Activated naive CD8-positive, alpha-beta T cell treated with anti-CD3 and anti-CD28 coated beads, Interleukin-2, amount 50 U/mL, for 24 hours (primary cell): ENCODE measurements around the gene COL23A1.

ENCODE experiments used
- ATAC-seq: fragments of 150-1000 bp; cut with Tn5 transposase; one replicate; pipeline ENCODE4 v1.10.0; 2021
- DNase-seq: peaks from one replicate; pipeline ENCODE4 v3.0.0; 2021
- H3K27ac Mint-ChIP-seq: one replicate; pipeline ENCODE4 v1.8.0; 2021; ENCODE audit warnings: mild to moderate bottlenecking, mixed read lengths
- H3K27me3 Mint-ChIP-seq: one replicate; pipeline ENCODE4 v1.8.0; 2021; ENCODE audit warnings: mixed read lengths
- H3K36me3 Mint-ChIP-seq: one replicate; pipeline ENCODE4 v1.8.0; 2021; ENCODE audit warnings: low read depth, mixed read lengths
- H3K4me1 Mint-ChIP-seq: one replicate; pipeline ENCODE4 v1.8.0; 2021; ENCODE audit warnings: mixed read lengths
- H3K4me3 Mint-ChIP-seq: one replicate; pipeline ENCODE4 v1.8.0; 2021; ENCODE audit warnings: mild to moderate bottlenecking, moderate library complexity, mixed read lengths
- H3K9me3 Mint-ChIP-seq: one replicate; pipeline ENCODE4 v1.8.0; 2021; ENCODE audit warnings: mixed read lengths

Gene COL23A1

GRCh38 chr5:178287091-178287790, 303.0 kb downstream of the COL23A1 start:
- Mint-ChIP-seq H3K9me3 (peaks cover 12% of the 10 kb centered on the region), H3K27ac (no peak overlapping the region), H3K27me3 (peaks cover 3% of the 10 kb centered on the region), H3K4me3 (no peak overlapping the region), H3K4me1 (no peaks in the 10 kb centered on the region), H3K36me3 (no peaks in the 10 kb centered on the region)
- no peak for DNase-seq
- no peak for ATAC-seq

GRCh38 chr5:178286226-178287090, 303.7 kb downstream of the COL23A1 start:
- DNase-seq (no peak), ATAC-seq (no peak)
- H3K4me1 Mint-ChIP-seq = no peaks in the 10 kb centered on the region
- no peak overlapping the region for H3K27ac Mint-ChIP-seq
- H3K9me3 Mint-ChIP-seq = peaks cover 12% of the 10 kb centered on the region
- no peaks in the 10 kb centered on the region for H3K36me3 Mint-ChIP-seq
- H3K4me3 Mint-ChIP-seq = no peak overlapping the region
- no peaks in the 10 kb centered on the region for H3K27me3 Mint-ChIP-seq

- H3K36me3 Mint-ChIP-seq = no peaks in the 10 kb centered on the region
- no peak overlapping the region for H3K4me3 Mint-ChIP-seq
- no peaks in the 10 kb centered on the region for H3K4me1 Mint-ChIP-seq
- H3K27me3 Mint-ChIP-seq = no peaks in the 10 kb centered on the region
- DNase-seq = no peak
- H3K9me3 Mint-ChIP-seq = peaks cover 12% of the 10 kb centered on the region
- no peak for ATAC-seq
- no peak overlapping the region for H3K27ac Mint-ChIP-seq
These were observed 304.6 kb downstream of the COL23A1 start for GRCh38 chr5:178285399-178286225.

GRCh38 chr5:178284996-178285395, 305.2 kb downstream of the COL23A1 start:
- no peak overlapping the region for H3K27ac Mint-ChIP-seq
- H3K4me1 Mint-ChIP-seq = no peaks in the 10 kb centered on the region
- no peak overlapping the region for H3K4me3 Mint-ChIP-seq
- DNase-seq = no peak
- peaks cover 12% of the 10 kb centered on the region for H3K9me3 Mint-ChIP-seq
- H3K27me3 Mint-ChIP-seq = no peaks in the 10 kb centered on the region
- ATAC-seq = no peak
- H3K36me3 Mint-ChIP-seq = no peaks in the 10 kb centered on the region

- Mint-ChIP-seq H3K9me3 (peaks cover 12% of the 10 kb centered on the region), H3K27me3 (peaks cover 1% of the 10 kb centered on the region), H3K27ac (no peak overlapping the region), H3K36me3 (no peaks in the 10 kb centered on the region), H3K4me3 (no peak overlapping the region), H3K4me1 (peaks cover 3% of the 10 kb centered on the region)
- no peak for DNase-seq
- no peak for ATAC-seq
These were observed 306.0 kb downstream of the COL23A1 start for GRCh38 chr5:178284093-178284675.

GRCh38 chr5:178283520-178283919, 306.7 kb downstream of the COL23A1 start:
- no peak overlapping the region for H3K4me3 Mint-ChIP-seq
- no peak for ATAC-seq
- H3K27me3 Mint-ChIP-seq = peaks cover 1% of the 10 kb centered on the region
- peaks cover 3% of the 10 kb centered on the region for H3K4me1 Mint-ChIP-seq
- no peak for DNase-seq
- no peak overlapping the region for H3K27ac Mint-ChIP-seq
- H3K9me3 Mint-ChIP-seq = peaks cover 12% of the 10 kb centered on the region
- H3K36me3 Mint-ChIP-seq = no peaks in the 10 kb centered on the region

GRCh38 chr5:178282391-178282790, 307.8 kb downstream of the COL23A1 start:
- Mint-ChIP-seq H3K9me3 (peaks cover 12% of the 10 kb centered on the region), H3K27ac (no peak overlapping the region), H3K27me3 (peaks cover 4% of the 10 kb centered on the region), H3K4me3 (no peak overlapping the region), H3K36me3 (no peaks in the 10 kb centered on the region), H3K4me1 (peaks cover 3% of the 10 kb centered on the region)
- no peak for DNase-seq
- no peak for ATAC-seq

- H3K4me1 Mint-ChIP-seq = peaks cover 3% of the 10 kb centered on the region
- ATAC-seq (no peak), DNase-seq (no peak)
- no peak overlapping the region for H3K4me3 Mint-ChIP-seq
- H3K9me3 Mint-ChIP-seq = peaks cover 12% of the 10 kb centered on the region
- H3K36me3 Mint-ChIP-seq = no peaks in the 10 kb centered on the region
- peaks cover 4% of the 10 kb centered on the region for H3K27me3 Mint-ChIP-seq
- no peak overlapping the region for H3K27ac Mint-ChIP-seq
These were observed 308.9 kb downstream of the COL23A1 start for GRCh38 chr5:178281331-178281730.

GRCh38 chr5:178280631-178281030, 309.6 kb downstream of the COL23A1 start:
- peaks cover 12% of the 10 kb centered on the region for H3K9me3 Mint-ChIP-seq
- no peak overlapping the region for H3K27ac Mint-ChIP-seq
- ATAC-seq (no peak), DNase-seq (no peak)
- peaks cover 4% of the 10 kb centered on the region for H3K27me3 Mint-ChIP-seq
- H3K4me1 Mint-ChIP-seq = peaks cover 3% of the 10 kb centered on the region
- no peaks in the 10 kb centered on the region for H3K36me3 Mint-ChIP-seq
- no peak overlapping the region for H3K4me3 Mint-ChIP-seq

GRCh38 chr5:178279723-178280438, 310.3 kb downstream of the COL23A1 start:
- Mint-ChIP-seq H3K9me3 (peaks cover 12% of the 10 kb centered on the region), H3K27me3 (peaks cover 4% of the 10 kb centered on the region), H3K27ac (no peak overlapping the region), H3K36me3 (no peaks in the 10 kb centered on the region), H3K4me3 (no peak overlapping the region), H3K4me1 (peaks cover 3% of the 10 kb centered on the region)
- peak; percentile 60 for ATAC-seq
- peak; percentile 78 for DNase-seq

GRCh38 chr5:178279026-178279722, 311.0 kb downstream of the COL23A1 start:
- peaks cover 4% of the 10 kb centered on the region for H3K27me3 Mint-ChIP-seq

GRCh38 chr5:178278358-178279023, 311.7 kb downstream of the COL23A1 start:
- Mint-ChIP-seq H3K27ac (no peak overlapping the region), H3K4me1 (peaks cover 3% of the 10 kb centered on the region), H3K36me3 (no peaks in the 10 kb centered on the region), H3K4me3 (no peak overlapping the region), H3K9me3 (peaks cover 5% of the 10 kb centered on the region), H3K27me3 (peaks cover 4% of the 10 kb centered on the region)
- ATAC-seq (no peak), DNase-seq (no peak)

More at GRCh38 chr5:178279026-178279722, 311.0 kb downstream of the COL23A1 start:
- Mint-ChIP-seq H3K9me3 (peaks cover 11% of the 10 kb centered on the region), H3K36me3 (no peaks in the 10 kb centered on the region), H3K27ac (no peak overlapping the region), H3K4me3 (no peak overlapping the region), H3K4me1 (peaks cover 3% of the 10 kb centered on the region)
- ATAC-seq = no peak
- DNase-seq = no peak

GRCh38 chr5:178277866-178278265, 312.3 kb downstream of the COL23A1 start:
- Mint-ChIP-seq H3K4me3 (no peak overlapping the region), H3K9me3 (no peaks in the 10 kb centered on the region), H3K27ac (no peak overlapping the region), H3K36me3 (no peaks in the 10 kb centered on the region), H3K4me1 (peaks cover 3% of the 10 kb centered on the region), H3K27me3 (peaks cover 4% of the 10 kb centered on the region)
- DNase-seq (no peak), ATAC-seq (no peak)
